Measurements from ENCODE around the gene RASA3. TPM values are rescaled to one million over a fixed set of nuclear protein-coding genes. Genes with fewer than 3 reads are reported as not detected.

Gene RASA3
- total and polyA plus RNA-seq, 10 of the 15 experiments (the other 5 are each of a cell fraction or from before 2014, with no cell fraction given), result 0.79 to 33.9 (median 17.6) TPM

DNA sequence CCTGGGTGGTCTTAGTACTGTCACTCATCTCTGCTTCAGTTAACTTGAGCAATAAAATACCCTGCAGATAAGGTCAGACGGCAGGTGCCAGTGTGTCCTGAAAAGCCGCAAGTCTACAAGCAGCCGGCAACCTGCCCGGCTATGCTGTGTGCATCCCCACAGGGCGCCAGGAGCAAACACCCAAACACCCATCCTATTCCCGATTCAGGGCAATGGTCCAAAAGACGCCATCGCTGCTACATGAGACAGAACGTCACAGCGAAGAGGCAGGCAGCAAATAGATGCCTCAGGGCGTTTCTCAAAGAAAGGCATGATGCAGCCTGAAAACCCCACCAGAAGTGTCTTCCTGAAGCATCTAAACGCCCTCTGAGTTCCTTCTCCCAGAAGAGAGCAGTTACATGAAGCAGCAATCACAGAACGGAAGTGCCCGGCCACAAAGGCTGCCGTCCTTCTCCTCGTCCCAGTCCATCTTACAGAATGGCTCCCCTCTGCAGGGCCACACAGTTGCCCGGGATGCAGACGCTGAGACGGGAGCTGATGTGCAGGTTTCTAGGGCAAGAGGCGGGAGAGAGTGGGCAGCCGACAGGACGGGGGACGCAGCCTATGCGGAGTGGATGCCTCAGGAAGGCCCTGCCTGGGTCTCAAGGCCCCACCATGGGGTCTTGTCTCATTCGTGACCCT, 35.1 kb downstream of the RASA3 start (continued):
- TF ChIP-seq REST (IDR thresholded peaks at IDR 0.05; ENCODE audit: low read depth, low read length) (no peak), RBBP5 (conservative IDR thresholded peaks at IDR 0.05) (no peak), HDGF (IDR thresholded peaks at IDR 0.05) (no peak), SUZ12 (IDR thresholded peaks at IDR 0.05; ENCODE audit: unreplicated experiment) (no peak), ATF3 (IDR thresholded peaks at IDR 0.05; ENCODE audit: borderline replicate concordance, extremely low read depth, low read depth, low read length) (no peak), NR2F1 (conservative IDR thresholded peaks at IDR 0.05) (no peak)
- TF ChIP-seq, protein P1, sequence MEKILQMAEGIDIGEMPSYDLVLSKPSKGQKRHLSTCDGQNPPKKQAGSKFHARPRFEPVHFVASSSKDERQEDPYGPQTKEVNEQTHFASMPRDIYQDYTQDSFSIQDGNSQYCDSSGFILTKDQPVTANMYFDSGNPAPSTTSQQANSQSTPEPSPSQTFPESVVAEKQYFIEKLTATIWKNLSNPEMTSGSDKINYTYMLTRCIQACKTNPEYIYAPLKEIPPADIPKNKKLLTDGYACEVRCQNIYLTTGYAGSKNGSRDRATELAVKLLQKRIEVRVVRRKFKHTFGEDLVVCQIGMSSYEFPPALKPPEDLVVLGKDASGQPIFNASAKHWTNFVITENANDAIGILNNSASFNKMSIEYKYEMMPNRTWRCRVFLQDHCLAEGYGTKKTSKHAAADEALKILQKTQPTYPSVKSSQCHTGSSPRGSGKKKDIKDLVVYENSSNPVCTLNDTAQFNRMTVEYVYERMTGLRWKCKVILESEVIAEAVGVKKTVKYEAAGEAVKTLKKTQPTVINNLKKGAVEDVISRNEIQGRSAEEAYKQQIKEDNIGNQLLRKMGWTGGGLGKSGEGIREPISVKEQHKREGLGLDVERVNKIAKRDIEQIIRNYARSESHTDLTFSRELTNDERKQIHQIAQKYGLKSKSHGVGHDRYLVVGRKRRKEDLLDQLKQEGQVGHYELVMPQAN (conservative IDR thresholded peaks at IDR 0.05), result no peak
- TF ChIP-seq, protein P2, sequence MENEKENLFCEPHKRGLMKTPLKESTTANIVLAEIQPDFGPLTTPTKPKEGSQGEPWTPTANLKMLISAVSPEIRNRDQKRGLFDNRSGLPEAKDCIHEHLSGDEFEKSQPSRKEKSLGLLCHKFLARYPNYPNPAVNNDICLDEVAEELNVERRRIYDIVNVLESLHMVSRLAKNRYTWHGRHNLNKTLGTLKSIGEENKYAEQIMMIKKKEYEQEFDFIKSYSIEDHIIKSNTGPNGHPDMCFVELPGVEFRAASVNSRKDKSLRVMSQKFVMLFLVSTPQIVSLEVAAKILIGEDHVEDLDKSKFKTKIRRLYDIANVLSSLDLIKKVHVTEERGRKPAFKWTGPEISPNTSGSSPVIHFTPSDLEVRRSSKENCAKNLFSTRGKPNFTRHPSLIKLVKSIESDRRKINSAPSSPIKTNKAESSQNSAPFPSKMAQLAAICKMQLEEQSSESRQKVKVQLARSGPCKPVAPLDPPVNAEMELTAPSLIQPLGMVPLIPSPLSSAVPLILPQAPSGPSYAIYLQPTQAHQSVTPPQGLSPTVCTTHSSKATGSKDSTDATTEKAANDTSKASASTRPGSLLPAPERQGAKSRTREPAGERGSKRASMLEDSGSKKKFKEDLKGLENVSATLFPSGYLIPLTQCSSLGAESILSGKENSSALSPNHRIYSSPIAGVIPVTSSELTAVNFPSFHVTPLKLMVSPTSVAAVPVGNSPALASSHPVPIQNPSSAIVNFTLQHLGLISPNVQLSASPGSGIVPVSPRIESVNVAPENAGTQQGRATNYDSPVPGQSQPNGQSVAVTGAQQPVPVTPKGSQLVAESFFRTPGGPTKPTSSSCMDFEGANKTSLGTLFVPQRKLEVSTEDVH (IDR thresholded peaks at IDR 0.05; ENCODE audit: low read depth, partially characterized antibody), result no peak

Measured in GM12878 (cell line).